ENCODE measurements around the gene LRCH3.
A peak's percentile ranks its signal among the peaks of the same experiment; 100 is the strongest.
"Not testable (repeated sequence)": the region's sequence is repeated elsewhere in the genome, so short reads cannot be mapped to it uniquely, and the experiment has no call there.

The LRCH3 gene

GRCh38 chr3:197913641-197914380 lies 122.8 kb downstream of the LRCH3 start:
- H3K9me2 ChIP-seq (replicated peaks; ENCODE audit: insufficient read depth, low read length): no peaks in the 10 kb centered on the region
- no peak overlapping the region for H3K4me2 ChIP-seq (ENCODE audit: low read depth, low read length)
- no peak overlapping the region for H3K4me3 ChIP-seq (ENCODE audit: low read length)
- no peak for TF ChIP-seq CTCF (IDR thresholded peaks at IDR 0.05; ENCODE audit: low read length)
- no peak for TF ChIP-seq EZH2 (optimal IDR thresholded peaks at IDR 0.05; ENCODE audit: low read depth, low read length)
- no peak for TF ChIP-seq EZH2phosphoT487 (IDR thresholded peaks at IDR 0.05; ENCODE audit: low read length)
- H3K27me3 ChIP-seq (replicated peaks; ENCODE audit: insufficient read depth, low read length): no peaks in the 10 kb centered on the region
- no peaks in the 10 kb centered on the region for H3K36me3 ChIP-seq (replicated peaks; ENCODE audit: insufficient read depth, low read length)
- DNase-seq: no peak
- H3K9ac ChIP-seq (ENCODE audit: low read length): no peak overlapping the region
- no peak overlapping the region for H3K27ac ChIP-seq (ENCODE audit: low read length)
- no peak overlapping the region for H2AFZ ChIP-seq (ENCODE audit: low read length)
- no peaks in the 10 kb centered on the region for H3F3A ChIP-seq (ENCODE audit: insufficient read depth, low read length)
- H3K79me2 ChIP-seq (ENCODE audit: low read length): no peaks in the 10 kb centered on the region
- no peaks in the 10 kb centered on the region for H4K20me1 ChIP-seq (ENCODE audit: insufficient read depth, low read length)
- no peaks in the 10 kb centered on the region for H3K9me3 ChIP-seq (replicated peaks; ENCODE audit: insufficient read depth, low read length)
- H3K4me1 ChIP-seq (ENCODE audit: low read length): no peaks in the 10 kb centered on the region

DNA sequence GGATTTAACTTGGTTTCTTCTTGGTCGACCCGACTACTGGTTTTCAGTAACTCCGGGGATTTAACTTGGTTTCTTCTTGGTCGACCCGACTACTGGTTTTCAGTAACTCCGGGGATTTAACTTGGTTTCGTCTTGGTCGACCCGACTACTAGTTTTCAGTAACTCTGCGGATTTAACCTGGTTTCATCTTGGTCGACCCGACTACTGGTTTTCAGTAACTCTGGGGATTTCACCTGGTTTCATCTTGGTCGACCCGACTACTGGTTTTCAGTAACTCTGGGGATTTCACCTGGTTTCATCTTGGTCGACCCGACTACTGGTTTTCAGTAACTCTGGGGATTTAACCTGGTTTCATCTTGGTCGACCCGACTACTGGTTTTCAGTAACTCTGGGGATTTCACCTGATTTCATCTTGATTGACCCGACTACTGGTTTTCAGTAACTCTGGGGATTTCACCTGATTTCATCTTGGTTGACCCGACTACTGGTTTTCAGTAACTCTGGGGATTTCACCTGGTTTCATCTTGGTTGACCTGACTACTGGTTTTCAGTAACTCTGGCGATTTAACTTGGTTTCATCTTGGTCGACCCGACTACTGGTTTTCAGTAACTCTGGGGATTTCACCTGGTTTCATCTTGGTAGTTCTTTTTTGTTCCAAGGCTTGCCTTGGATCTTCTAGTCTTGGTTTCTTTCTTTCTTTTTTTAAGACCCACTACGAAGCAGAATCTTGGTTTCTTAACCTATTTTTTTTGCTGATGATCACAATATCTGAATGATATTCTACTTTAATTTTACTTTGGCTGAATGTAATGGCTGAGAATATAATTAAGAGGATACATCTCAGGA lies 130.6 kb downstream of the LRCH3 start:
- H3F3A ChIP-seq (ENCODE audit: insufficient read depth, low read length); H4K20me1 ChIP-seq (ENCODE audit: insufficient read depth, low read length); H3K9me2 ChIP-seq (replicated peaks; ENCODE audit: insufficient read depth, low read length); H3K9me3 ChIP-seq (replicated peaks; ENCODE audit: insufficient read depth, low read length); H3K4me2 ChIP-seq (ENCODE audit: low read depth, low read length); H3K27me3 ChIP-seq (replicated peaks; ENCODE audit: insufficient read depth, low read length); H3K27ac ChIP-seq (ENCODE audit: low read length); H2AFZ ChIP-seq (ENCODE audit: low read length); H3K36me3 ChIP-seq (replicated peaks; ENCODE audit: insufficient read depth, low read length); H3K4me1 ChIP-seq (ENCODE audit: low read length); H3K79me2 ChIP-seq (ENCODE audit: low read length); H3K4me3 ChIP-seq (ENCODE audit: low read length); H3K9ac ChIP-seq (ENCODE audit: low read length): not testable (repeated sequence)
- DNase-seq: peak; percentile 32

DNA sequence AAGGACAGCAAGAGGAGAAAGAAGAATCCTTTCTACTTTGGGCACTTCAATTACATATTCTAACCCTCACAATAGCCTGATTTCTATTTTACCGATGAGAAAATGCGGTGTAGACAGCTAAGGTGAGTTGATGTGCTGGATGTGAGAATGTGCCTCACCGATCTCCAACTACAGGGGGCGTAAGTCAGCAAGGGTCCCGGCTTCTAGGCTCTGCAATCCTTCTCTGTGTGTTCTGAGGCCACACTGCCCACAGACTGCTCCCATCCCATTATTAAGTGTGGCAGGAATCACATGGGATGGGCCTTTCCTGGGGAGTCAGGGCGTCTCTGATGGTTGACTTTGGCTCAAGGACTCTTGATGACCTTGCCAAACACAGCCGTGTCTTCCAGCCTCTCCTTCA lies 135.4 kb downstream of the LRCH3 start:
- TF ChIP-seq CTCF (IDR thresholded peaks at IDR 0.05; ENCODE audit: low read length) (peak; percentile 44), EZH2 (optimal IDR thresholded peaks at IDR 0.05; ENCODE audit: low read depth, low read length) (no peak)
- no peak overlapping the region for H3K9ac ChIP-seq (ENCODE audit: low read length)
- no peaks in the 10 kb centered on the region for H4K20me1 ChIP-seq (ENCODE audit: insufficient read depth, low read length)
- H3K27me3 ChIP-seq (replicated peaks; ENCODE audit: insufficient read depth, low read length): no peaks in the 10 kb centered on the region
- peaks cover 3% of the 10 kb centered on the region; the same call in 1 of the 2 replicates for H3F3A ChIP-seq (ENCODE audit: insufficient read depth, low read length)
- no peaks in the 10 kb centered on the region for H3K79me2 ChIP-seq (ENCODE audit: low read length)
- no peak overlapping the region for H3K4me3 ChIP-seq (ENCODE audit: low read length)
- DNase-seq: no peak
- no peaks in the 10 kb centered on the region for H3K4me1 ChIP-seq (ENCODE audit: low read length)
- H3K36me3 ChIP-seq (replicated peaks; ENCODE audit: insufficient read depth, low read length): no peaks in the 10 kb centered on the region
- no peak overlapping the region for H3K27ac ChIP-seq (ENCODE audit: low read length)
- H3K9me3 ChIP-seq (replicated peaks; ENCODE audit: insufficient read depth, low read length): no peaks in the 10 kb centered on the region
- no peaks in the 10 kb centered on the region for H3K9me2 ChIP-seq (replicated peaks; ENCODE audit: insufficient read depth, low read length)
- H3K4me2 ChIP-seq (ENCODE audit: low read depth, low read length): no peak overlapping the region
- no peak overlapping the region for H2AFZ ChIP-seq (ENCODE audit: low read length)

GRCh38 chr3:197927578-197927977 lies 136.5 kb downstream of the LRCH3 start:
- not testable (repeated sequence) for H3K9me3 ChIP-seq (replicated peaks; ENCODE audit: insufficient read depth, low read length); DNase-seq; H3K4me2 ChIP-seq (ENCODE audit: low read depth, low read length); H3K4me3 ChIP-seq (ENCODE audit: low read length); H3K27ac ChIP-seq (ENCODE audit: low read length); H3K27me3 ChIP-seq (replicated peaks; ENCODE audit: insufficient read depth, low read length); H2AFZ ChIP-seq (ENCODE audit: low read length); H3K79me2 ChIP-seq (ENCODE audit: low read length); H3K36me3 ChIP-seq (replicated peaks; ENCODE audit: insufficient read depth, low read length); H3F3A ChIP-seq (ENCODE audit: insufficient read depth, low read length); H3K9me2 ChIP-seq (replicated peaks; ENCODE audit: insufficient read depth, low read length); H4K20me1 ChIP-seq (ENCODE audit: insufficient read depth, low read length); H3K4me1 ChIP-seq (ENCODE audit: low read length); H3K9ac ChIP-seq (ENCODE audit: low read length)
